Measurements from ENCODE around the gene POFUT2. TPM values are rescaled to one million over a fixed set of nuclear protein-coding genes. Genes with fewer than 3 reads are reported as not detected.
A peak's percentile ranks its signal among the peaks of the same experiment; 100 is the strongest.

The POFUT2 gene
- total RNA-seq, 1 donor from 2014 or later, result 39.4 TPM

- H3K4me3 ChIP-seq, result peak overlapping the region; percentile 19 to 36
- DNase-seq (ENCODE audit: low spot score in 2 of 2), result no peak
- no peak overlapping the region for H3K27ac ChIP-seq
- peaks cover 0 to 4% of the 10 kb centered on the region in 2 donors for H3K4me1 ChIP-seq
- intact Hi-C loops (cut with DNase I), result no loop called here
- no peak for TF ChIP-seq CTCF (IDR thresholded peaks at IDR 0.05)
- H3K27me3 ChIP-seq, result no peaks in the 10 kb centered on the region
- peaks cover 3 to 10% of the 10 kb centered on the region in 2 donors for H3K9me3 ChIP-seq
- H3K36me3 ChIP-seq, result no peaks in the 10 kb centered on the region
Observed at GRCh38 chr21:45248301-45248892, 39.3 kb downstream of the POFUT2 start.

- Histone ChIP-seq H3K36me3 (no peaks in the 10 kb centered on the region), H3K4me1 (peaks cover 0 to 4% of the 10 kb centered on the region in 2 donors), H3K27me3 (no peaks in the 10 kb centered on the region), H3K9me3 (peaks cover 7 to 27% of the 10 kb centered on the region in 2 donors), H3K4me3 (no peak overlapping the region), H3K27ac (no peak overlapping the region)
- TF ChIP-seq CTCF (IDR thresholded peaks at IDR 0.05), result no peak
- intact Hi-C loops (cut with DNase I), result no loop called here
- DNase-seq (ENCODE audit: low spot score in 2 of 2), result no peak
Observed at GRCh38 chr21:45246386-45247320, 41.0 kb downstream of the POFUT2 start.

GRCh38 chr21:45244799-45245340 is 42.8 kb downstream of the POFUT2 start:
- intact Hi-C loops (cut with DNase I), result no loop called here
- TF ChIP-seq CTCF (IDR thresholded peaks at IDR 0.05), result no peak
- Histone ChIP-seq H3K27ac (no peak overlapping the region), H3K4me1 (peaks cover 0 to 4% of the 10 kb centered on the region in 2 donors), H3K27me3 (no peaks in the 10 kb centered on the region), H3K4me3 (no peak overlapping the region), H3K36me3 (no peaks in the 10 kb centered on the region), H3K9me3 (peaks cover 11 to 34% of the 10 kb centered on the region in 2 donors)
- no peak for DNase-seq (ENCODE audit: low spot score in 2 of 2)

- TF ChIP-seq CTCF (IDR thresholded peaks at IDR 0.05), result no peak
- H3K36me3 ChIP-seq, result no peaks in the 10 kb centered on the region
- DNase-seq (ENCODE audit: low spot score in 2 of 2), result no peak
- no peaks in the 10 kb centered on the region for H3K27me3 ChIP-seq
- H3K4me3 ChIP-seq, result no peak overlapping the region
- peaks cover 0 to 4% of the 10 kb centered on the region in 2 donors for H3K4me1 ChIP-seq
- H3K27ac ChIP-seq, result no peak overlapping the region
- intact Hi-C loops (cut with DNase I), result no loop called here
- H3K9me3 ChIP-seq, result peaks cover 11 to 34% of the 10 kb centered on the region in 2 donors
Observed at GRCh38 chr21:45243603-45244002, 44.1 kb downstream of the POFUT2 start.

GRCh38 chr21:45241357-45241756 is 46.3 kb downstream of the POFUT2 start:
- Histone ChIP-seq H3K9me3 (peaks cover 11 to 34% of the 10 kb centered on the region in 2 donors), H3K4me1 (no peaks in the 10 kb centered on the region), H3K27ac (no peak overlapping the region), H3K4me3 (no peak overlapping the region), H3K27me3 (no peaks in the 10 kb centered on the region), H3K36me3 (no peaks in the 10 kb centered on the region)
- TF ChIP-seq CTCF (IDR thresholded peaks at IDR 0.05), result no peak
- intact Hi-C loops (cut with DNase I), result no loop called here
- no peak for DNase-seq (ENCODE audit: low spot score in 2 of 2)

Data from ascending aorta (tissue), 2 donors.